Kidney (tissue), 14 donors: ENCODE results near the gene CTTNBP2. TPM values are rescaled to one million over a fixed set of nuclear protein-coding genes. Genes with fewer than 3 reads are reported as not detected.
A peak's percentile ranks its signal among the peaks of the same experiment; 100 is the strongest.

Source experiments
- DNase-seq, 5 donors: peaks; one replicate each; pipeline ENCODE4 v3.0.0-alpha.2; 2013 to 2020
- FAIRE-seq: peaks from 2 replicates; lab custom pipeline; 2012; peaks lifted over from hg19 to GRCh38; lab: Jason Lieb, UNC
- H3K27ac ChIP-seq, 2 donors: one replicate each; pipeline ENCODE4 v1.7.0; 2013; ENCODE audit warnings: low read depth in 2 of 2, low read length in 2 of 2, inconsistent platforms in 1 of 2
- H3K27me3 ChIP-seq: one replicate; pipeline ENCODE4 v1.7.1; 2013; ENCODE audit warnings: low read length, inconsistent platforms; ENCODE audit not compliant: control insufficient read depth, insufficient read depth
- H3K36me3 ChIP-seq, 3 donors: one replicate each; pipeline versions ENCODE4 v1.7.0 to v1.7.1; 2013; ENCODE audit warnings: low read length in 3 of 3, control low read depth in 1 of 3, inconsistent platforms in 1 of 3; ENCODE audit not compliant: insufficient read depth in 3 of 3, control insufficient read depth in 2 of 3
- H3K4me1 ChIP-seq, 3 donors: one replicate each; pipeline versions ENCODE4 v1.7.0 to v1.7.1; 2013; ENCODE audit warnings: low read length in 3 of 3, inconsistent platforms in 1 of 3, low read depth in 1 of 3; ENCODE audit not compliant: control insufficient read depth in 2 of 3, insufficient read depth in 2 of 3
- H3K4me3 ChIP-seq, 3 donors: one replicate each; pipeline versions ENCODE4 v1.7.0 to v1.8.1; 2013; ENCODE audit warnings: low read length in 3 of 3, control low read depth in 1 of 3, inconsistent platforms in 1 of 3
- H3K9ac ChIP-seq, 3 donors: one replicate each; pipeline versions ENCODE4 v1.7.0 to v1.7.1; 2013; ENCODE audit warnings: low read length in 3 of 3, control low read depth in 1 of 3, inconsistent platforms in 1 of 3
- H3K9me3 ChIP-seq, 3 donors: one replicate each; pipeline versions ENCODE4 v1.7.0 to v1.7.1; 2013; ENCODE audit warnings: low read length in 3 of 3, control low read depth in 1 of 3, inconsistent platforms in 1 of 3; ENCODE audit not compliant: control insufficient read depth in 2 of 3, insufficient read depth in 1 of 3
- intact Hi-C: fragments of 100-400 bp; cut with DNase I; formaldehyde crosslinking; loops from one replicate; pipeline ENCODE4 v1.11.1; 2022
- polyA plus RNA-seq: library from polyadenylated mRNA; stranded (reverse); fragments of 350-450 nt; fragmentation: Illumina TruSeq; extraction: RNeasy Lipid Tissue Mini Kit (QIAGEN cat#74804); gene quantifications from one replicate; pipeline ENCODE4 v1.2.3, GENCODE V29; 2014; ENCODE audit warnings: low read depth, low replicate concordance; ENCODE audit not compliant: insufficient read depth
- total RNA-seq: library from RNA; stranded (reverse); fragmentation: NEBNext Ultra II Directional; extraction: Animal tissue kit (Norgen Biotek cat#: 25700); gene quantifications from one replicate; pipeline ENCODE4 v1.2.1, GENCODE V29; 2021
- TF ChIP-seq, protein P1 (sequence below): IDR thresholded peaks from 3 replicates; pipeline ENCODE4 v1.5.1; 2012; ENCODE audit warnings: mild to moderate bottlenecking, moderate library complexity, borderline replicate concordance; ENCODE audit not compliant: insufficient read depth; ENCODE audit errors: extremely low read depth
- donor health status: control.
- donor health status: control.
- donor health status: control.
- donor health status: control.
- donor health status: control.
- donor health status: DM: yes; HTN: yes; CAD: no.
- donor health status: Normal renal cell carcinoma (clear cell type).

CTTNBP2 gene
- total and polyA plus RNA-seq, 2 donors from 2014 or later: 3.8 to 41.1 TPM

DNA sequence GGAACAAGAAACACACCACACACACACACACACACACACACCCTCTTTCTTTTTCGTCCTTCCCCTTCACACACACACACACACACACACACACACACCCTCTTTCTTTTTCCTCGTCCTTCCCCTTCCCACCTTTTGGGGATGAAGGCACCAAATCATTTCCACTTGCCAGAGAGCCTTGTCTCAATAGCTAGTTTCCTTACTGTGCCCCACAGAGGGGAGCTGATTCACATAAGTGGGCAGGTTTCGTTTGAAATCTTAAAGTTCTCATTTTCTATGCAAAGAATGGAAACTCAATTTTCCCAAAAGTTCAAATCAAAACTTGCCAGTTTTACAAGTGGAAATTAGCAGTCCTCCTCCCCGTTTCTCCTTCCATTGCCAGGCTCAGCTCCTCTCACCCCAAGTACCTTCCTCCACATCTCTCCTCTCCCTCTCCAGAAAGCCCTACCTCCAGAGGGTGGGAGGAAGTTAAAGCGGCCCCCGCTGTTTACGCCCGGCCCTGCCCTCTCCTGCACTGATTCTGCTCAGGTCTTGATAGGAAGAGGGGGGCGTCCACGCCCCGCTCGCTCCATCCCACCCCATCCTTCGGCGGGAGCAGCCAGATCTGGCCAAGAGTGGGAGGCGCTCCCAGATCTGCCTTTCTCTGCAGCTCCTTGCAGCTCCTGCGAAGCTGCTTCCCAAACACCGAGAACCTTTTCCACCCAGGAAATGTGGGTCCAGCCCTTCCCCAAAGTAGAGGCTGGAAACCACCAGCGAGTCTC, 1.3 kb downstream of the CTTNBP2 start:
- TF ChIP-seq, protein P1, sequence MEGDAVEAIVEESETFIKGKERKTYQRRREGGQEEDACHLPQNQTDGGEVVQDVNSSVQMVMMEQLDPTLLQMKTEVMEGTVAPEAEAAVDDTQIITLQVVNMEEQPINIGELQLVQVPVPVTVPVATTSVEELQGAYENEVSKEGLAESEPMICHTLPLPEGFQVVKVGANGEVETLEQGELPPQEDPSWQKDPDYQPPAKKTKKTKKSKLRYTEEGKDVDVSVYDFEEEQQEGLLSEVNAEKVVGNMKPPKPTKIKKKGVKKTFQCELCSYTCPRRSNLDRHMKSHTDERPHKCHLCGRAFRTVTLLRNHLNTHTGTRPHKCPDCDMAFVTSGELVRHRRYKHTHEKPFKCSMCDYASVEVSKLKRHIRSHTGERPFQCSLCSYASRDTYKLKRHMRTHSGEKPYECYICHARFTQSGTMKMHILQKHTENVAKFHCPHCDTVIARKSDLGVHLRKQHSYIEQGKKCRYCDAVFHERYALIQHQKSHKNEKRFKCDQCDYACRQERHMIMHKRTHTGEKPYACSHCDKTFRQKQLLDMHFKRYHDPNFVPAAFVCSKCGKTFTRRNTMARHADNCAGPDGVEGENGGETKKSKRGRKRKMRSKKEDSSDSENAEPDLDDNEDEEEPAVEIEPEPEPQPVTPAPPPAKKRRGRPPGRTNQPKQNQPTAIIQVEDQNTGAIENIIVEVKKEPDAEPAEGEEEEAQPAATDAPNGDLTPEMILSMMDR: no peak
- H3K27ac ChIP-seq: peak overlapping the region in 1 of 2 donors; percentile 9
- H3K9me3 ChIP-seq: no peaks in the 10 kb centered on the region
- DNase-seq (peak; percentile 72 to 83 (median 73)), FAIRE-seq (no peak)
- H3K36me3 ChIP-seq: no peaks in the 10 kb centered on the region
- H3K4me1 ChIP-seq: peaks cover 0 to 6% (median 0%) of the 10 kb centered on the region in 3 donors
- H3K9ac ChIP-seq: peak overlapping the region; percentile 46 to 72 (median 70)
- peak overlapping the region; percentile 62 to 80 (median 77) for H3K4me3 ChIP-seq
- intact Hi-C loops: no loop called here
- H3K27me3 ChIP-seq: no peaks in the 10 kb centered on the region

DNA sequence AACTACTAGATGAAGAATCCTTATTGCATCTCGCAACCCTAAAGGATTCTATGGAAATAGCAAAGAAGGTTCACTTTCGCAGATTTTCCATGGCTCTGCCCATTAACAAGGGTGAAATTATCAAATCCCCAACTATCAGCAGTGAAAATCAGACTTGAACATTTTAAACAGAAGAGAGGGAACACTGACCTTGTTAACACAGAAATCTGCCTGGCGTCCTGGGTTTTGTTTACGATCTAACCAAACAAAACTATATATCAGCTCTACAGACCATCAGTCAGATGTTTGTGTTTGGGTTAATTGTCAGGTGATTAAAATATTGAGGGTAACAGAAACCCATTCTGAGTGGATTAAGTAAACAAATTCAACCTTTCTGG, 1.9 kb downstream of the CTTNBP2 start:
- no peaks in the 10 kb centered on the region for H3K36me3 ChIP-seq
- peak overlapping the region; percentile 23 to 77 (median 61) for H3K4me3 ChIP-seq
- intact Hi-C loops: no loop called here
- H3K4me1 ChIP-seq: peaks cover 0 to 6% (median 0%) of the 10 kb centered on the region in 3 donors
- no peaks in the 10 kb centered on the region for H3K27me3 ChIP-seq
- no peak overlapping the region for H3K9ac ChIP-seq
- TF ChIP-seq, protein P1: no peak
- DNase-seq (no peak), FAIRE-seq (no peak)
- no peaks in the 10 kb centered on the region for H3K9me3 ChIP-seq
- H3K27ac ChIP-seq: no peak overlapping the region

DNA sequence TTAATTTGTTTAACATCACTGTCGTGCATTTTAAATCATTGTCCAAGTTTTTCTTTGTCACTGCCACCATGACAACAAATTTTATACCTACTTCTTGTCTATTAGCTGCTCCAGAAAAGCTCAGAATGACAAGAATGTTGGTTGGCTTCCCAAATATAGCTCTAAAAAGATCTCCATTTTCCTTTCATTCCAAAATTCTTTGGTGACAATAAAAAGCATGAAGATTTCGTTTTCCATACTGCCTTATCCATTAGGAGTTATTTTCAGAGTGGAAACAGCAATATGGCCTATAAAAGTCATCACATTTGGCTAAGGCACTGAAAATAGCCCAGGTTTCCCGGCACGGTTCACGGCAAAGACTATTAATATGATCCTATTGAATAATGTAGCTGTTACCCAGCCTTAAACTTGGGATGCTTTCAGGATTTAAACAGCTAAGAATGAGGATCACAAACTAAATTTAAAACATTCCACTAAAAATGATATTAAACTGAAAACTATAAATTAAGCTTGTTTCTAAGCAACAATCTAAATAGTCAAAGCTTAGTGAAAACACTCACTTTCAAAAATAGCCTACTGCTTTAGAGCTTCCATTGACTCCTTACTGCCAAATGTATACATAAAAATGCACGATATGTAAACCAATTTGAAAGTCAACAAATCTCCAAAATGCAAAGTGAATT, 2.7 kb downstream of the CTTNBP2 start:
- Histone ChIP-seq H3K27me3 (no peaks in the 10 kb centered on the region), H3K9me3 (no peaks in the 10 kb centered on the region), H3K4me1 (peaks cover 0 to 6% (median 0%) of the 10 kb centered on the region in 3 donors), H3K9ac (no peak overlapping the region), H3K4me3 (no peak overlapping the region), H3K36me3 (no peaks in the 10 kb centered on the region), H3K27ac (no peak overlapping the region)
- TF ChIP-seq, protein P1: no peak
- intact Hi-C loops: no loop called here
- DNase-seq: no peak
- no peak for FAIRE-seq
